D721Med (cell line): Measurements from ENCODE around the gene SPATS2L.

Experiments
- DNase-seq: peaks from one replicate; pipeline ENCODE4 v3.0.0; 2011; ENCODE audit warnings: low spot score; ENCODE audit not compliant: insufficient read length
- FAIRE-seq: peaks from 2 replicates; lab custom pipeline; 2011; peaks lifted over from hg19 to GRCh38; lab: Jason Lieb, UNC
- TF ChIP-seq, protein P1 (sequence below): IDR thresholded peaks from 2 replicates; pipeline ENCODE4 v1.5.1; 2012; ENCODE audit warnings: mild to moderate bottlenecking, control low read depth; ENCODE audit not compliant: insufficient read depth; ENCODE audit errors: missing control alignments

The SPATS2L gene

DNA sequence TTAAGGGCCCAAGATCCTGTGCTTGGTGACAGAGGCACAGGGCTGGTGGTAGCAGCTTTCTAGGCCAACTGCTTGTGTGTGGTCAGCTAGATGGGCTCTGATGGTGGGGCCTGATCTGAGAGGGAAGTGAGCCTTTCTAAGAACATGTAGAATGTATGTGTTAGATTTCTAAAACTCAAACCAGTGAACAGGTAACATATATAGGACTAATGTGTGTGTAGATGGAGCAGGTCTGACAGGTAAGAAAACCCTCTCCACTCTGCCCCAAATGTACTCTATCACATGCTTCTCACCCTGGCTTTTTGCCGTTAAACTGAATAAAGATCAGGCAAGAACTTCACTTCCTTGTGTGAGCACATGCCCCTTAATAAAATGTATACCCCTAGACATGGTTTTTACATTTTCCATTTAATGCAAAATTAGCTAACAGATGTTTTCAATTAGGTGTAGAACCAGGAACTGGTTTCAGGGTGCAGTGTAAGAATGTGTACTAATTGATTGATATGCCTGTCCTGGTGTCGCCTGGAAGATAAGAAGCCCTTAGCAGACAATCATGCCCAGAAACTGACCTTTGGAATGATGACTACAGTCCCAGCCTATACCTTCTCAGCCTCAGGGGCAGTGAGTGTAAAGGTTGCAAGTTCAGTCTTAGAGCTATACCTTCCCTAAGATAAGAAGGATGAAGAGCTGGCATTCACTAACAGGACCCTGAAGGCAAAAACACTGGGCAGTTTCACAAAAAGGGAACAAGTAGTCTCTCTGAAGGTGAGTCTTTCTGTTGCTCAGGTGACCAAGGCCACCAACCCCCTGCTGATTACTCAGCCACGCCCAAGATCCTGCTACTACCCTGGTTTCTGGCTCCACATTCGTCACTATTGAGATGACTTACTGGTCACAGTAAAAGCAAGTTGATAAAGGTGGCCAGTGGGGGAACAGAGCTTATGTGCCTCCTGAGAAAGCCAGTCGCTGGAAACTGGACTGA is 71.2 kb downstream of the SPATS2L start:
- DNase-seq (no peak), FAIRE-seq (no peak)
- TF ChIP-seq, protein P1, sequence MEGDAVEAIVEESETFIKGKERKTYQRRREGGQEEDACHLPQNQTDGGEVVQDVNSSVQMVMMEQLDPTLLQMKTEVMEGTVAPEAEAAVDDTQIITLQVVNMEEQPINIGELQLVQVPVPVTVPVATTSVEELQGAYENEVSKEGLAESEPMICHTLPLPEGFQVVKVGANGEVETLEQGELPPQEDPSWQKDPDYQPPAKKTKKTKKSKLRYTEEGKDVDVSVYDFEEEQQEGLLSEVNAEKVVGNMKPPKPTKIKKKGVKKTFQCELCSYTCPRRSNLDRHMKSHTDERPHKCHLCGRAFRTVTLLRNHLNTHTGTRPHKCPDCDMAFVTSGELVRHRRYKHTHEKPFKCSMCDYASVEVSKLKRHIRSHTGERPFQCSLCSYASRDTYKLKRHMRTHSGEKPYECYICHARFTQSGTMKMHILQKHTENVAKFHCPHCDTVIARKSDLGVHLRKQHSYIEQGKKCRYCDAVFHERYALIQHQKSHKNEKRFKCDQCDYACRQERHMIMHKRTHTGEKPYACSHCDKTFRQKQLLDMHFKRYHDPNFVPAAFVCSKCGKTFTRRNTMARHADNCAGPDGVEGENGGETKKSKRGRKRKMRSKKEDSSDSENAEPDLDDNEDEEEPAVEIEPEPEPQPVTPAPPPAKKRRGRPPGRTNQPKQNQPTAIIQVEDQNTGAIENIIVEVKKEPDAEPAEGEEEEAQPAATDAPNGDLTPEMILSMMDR = no peak

DNA sequence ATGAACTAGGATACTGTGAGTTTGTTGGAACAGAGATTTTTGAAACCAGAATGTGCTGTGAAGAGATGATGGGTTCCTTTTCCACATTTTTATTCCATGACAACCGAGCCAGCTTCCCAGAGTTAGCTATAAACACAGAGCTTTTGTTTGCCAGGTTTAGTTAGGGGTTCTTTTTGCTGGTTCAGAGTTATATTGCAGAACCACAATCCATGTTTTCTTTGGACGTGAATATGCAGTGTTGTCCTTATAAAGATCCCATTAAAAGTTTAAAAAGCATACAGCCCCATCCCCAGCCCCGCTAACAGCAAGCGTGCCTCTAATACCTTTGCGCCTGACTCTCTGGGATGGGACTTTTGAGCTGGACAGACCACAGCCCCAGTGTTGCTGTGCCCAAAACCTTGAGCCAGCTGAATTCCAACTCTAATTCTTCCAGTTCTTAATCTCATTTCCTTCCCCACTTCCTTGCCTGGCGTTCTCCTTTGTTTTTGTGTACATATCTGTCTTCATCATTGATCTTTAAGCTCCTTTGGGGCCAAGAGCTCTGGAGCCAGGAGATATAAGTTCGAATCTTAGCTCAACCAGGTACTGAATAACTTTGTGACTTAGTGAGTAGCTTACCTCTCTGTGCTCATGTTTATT is 72.3 kb downstream of the SPATS2L start:
- TF ChIP-seq, protein P1 = no peak
- no peak for FAIRE-seq
- no peak for DNase-seq

DNA sequence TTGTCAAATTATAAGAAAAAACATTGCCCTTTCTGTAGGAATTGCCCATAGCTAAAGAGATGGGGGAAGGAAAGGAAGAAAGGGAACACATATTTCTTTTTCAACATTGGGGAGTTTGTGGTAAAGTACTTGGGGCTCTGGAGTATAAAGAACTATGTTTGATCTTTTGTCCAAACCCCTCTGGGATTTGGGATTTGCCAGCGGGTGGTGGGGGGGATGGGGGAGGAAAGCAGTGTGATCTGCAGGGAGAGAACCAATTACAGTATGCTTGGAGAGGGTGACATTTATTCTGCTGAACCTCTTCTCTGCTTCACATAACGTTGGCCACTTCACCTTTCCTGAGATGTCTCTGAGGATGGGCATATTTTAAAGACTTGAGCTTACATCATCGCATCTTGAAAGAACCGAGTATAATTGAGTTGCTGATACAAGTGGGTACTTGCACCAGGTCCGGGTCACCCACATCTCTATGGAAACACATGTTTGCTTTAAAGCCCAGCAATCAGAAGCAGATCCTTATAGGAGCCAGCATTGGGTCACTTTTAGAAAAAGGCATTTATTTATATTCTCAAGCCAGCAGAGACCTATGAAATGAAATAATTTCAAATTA is 73.1 kb downstream of the SPATS2L start:
- TF ChIP-seq, protein P1 = no peak
- DNase-seq = no peak
- FAIRE-seq = no peak

DNA sequence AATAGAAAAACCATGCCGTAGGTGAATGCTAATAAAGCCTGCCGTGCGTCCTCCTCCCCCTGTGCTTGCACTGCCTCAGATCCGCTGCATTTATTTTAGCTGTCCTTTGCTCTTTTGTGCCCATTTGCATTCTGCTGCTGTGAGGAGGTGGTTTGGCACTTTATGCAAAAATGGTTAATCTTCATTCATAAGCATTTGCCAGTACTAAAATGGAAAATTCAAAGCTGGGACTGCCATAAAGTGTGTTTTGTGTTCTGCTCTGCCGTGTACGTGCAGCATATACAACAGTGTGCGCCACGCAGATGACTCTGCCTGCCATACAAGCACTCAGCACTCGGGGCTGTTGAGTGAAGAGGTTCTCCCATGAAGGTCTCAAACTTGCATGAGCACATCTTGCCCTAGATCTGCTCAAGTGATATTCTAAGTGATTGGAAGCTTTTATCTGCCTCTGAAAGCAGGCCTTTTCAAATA is 73.6 kb downstream of the SPATS2L start:
- TF ChIP-seq, protein P1 = no peak
- no peak for DNase-seq
- no peak for FAIRE-seq

DNA sequence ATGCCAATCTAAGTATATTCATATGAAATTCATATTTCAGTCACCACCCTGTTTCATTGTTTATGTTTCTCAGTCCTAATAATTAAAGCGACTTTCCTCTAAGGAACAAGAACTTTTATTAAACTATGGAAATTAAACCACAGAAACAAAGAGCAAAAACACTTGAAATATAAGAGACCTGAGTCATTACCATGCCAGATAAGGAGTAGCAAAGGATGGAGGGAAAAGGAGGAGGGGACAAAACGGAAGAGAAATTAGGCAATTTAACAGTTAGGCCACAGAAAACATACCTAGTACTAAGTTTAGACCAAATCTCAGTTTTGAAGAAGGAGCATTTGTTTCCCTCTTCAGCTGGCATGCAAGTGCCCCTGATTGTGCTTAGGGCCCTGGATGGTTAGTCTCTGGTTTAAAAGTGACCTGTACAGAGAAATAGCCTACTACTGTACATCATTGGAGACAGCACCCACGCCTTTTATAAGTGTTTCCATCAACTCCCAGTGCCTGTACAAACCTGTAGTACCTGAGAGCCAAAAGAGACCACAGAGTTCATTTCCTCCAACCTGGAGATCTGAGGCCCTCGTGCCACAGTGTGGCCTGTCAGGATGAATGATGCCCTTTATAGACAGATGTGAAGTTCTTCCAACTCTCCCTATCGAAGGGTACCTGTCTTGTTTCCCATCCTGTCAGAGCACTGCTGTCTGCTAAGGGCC is 74.5 kb downstream of the SPATS2L start:
- FAIRE-seq = no peak
- TF ChIP-seq, protein P1 = no peak
- DNase-seq = no peak

DNA sequence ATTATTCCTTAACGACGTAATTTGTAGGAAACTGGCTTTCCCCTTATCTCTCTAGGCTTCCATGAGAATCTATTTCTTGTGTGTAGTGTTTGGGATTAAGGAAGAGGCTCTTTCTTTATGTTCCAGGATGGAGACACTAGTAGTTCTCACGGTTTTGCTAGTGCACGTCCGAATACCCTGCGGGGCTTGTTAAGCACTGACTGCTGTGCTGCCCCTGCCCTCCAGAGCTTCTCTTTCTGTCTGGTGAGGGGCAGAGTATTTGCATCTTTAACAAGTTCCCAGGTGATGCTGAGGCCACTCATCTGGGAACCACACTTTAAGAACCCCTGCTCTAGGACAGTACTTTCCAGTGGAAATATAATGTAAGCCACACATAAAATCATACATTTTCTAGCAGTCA is 76.4 kb downstream of the SPATS2L start:
- FAIRE-seq (no peak), DNase-seq (no peak)
- TF ChIP-seq, protein P1 = no peak
